GM18858 (cell line): Measurements from ENCODE around the gene PPP1R16B.

Experiments used
- ATAC-seq: cut with Tn5 transposase; IDR thresholded peaks from one replicate; pipeline ENCODE4 v1.9.1; 2021; ENCODE audit not compliant: unreplicated experiment

PPP1R16B gene

DNA sequence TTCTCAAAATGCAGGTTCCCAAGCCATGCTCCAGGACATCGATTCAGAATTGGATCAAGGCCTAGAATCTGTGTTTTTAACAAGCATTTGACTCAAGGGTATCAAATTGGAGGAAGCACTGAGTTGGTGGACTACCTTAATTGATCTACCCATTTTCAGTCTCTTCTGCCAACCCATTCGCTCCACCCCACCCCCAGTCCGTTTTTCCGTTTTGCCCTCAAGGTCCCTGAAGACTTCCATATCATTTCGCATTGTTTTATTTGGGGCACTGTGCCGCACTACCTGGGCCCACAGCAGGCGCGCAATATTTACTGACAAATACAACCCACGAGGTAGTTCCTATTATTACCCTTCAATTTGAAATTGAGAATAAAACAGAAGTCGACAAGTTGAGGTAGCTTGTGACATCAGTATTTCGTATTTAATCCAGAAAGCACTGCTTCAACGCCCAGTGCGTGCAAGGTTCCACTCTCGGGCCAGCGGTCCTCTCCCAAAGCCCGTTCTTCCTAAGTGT lies 156.1 kb downstream of the PPP1R16B start:
- no peak for ATAC-seq

- peak; percentile 79 for ATAC-seq
These were observed 156.8 kb downstream of the PPP1R16B start, which contains the start of gene DHX35 for GRCh38 chr20:38962044-38962927. DHX35 (plus strand) TSS chr20:38962344; CDS start chr20:38962368, 24 bp downstream.

DNA sequence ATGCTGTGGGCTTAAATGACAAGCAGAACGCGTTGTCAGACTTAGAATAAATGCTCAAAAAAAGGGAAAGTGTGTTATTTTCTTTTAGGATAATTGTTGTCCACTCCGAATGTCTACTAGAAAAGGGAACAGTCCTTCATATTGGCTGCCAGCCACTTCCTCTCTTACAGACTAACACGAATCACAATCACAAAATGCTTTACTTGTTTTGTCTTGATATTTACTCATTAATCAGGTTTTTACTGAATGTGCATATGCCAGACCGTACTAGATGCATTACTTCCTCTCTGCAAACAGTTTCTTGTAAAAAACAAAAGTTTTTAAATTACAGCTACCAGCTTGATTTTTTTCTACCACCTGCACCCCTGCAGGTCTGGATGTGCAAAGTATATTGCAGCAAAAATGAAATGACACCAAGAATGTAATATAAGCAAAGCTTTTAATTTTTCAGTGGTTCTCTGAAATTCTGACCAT lies 157.5 kb downstream of the PPP1R16B start:
- no peak for ATAC-seq

DNA sequence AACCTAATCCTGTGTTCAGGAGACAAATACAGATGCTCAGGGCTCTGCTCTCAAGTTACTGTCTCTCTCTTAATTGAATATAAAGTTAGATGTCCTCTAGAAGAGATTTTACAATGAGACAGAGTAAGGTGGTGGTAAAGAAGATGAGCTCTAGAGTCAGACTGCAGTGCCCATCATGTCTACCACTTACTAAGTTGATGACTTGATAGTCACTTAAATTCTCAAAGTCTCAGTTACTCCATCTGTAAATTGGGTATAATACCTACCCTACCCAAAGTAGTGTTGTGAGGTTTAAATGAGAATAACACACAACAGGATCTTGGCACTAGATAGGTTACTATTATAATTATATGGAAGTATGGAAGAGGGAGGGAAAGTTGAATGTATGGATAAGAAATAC lies 158.2 kb downstream of the PPP1R16B start:
- ATAC-seq, result no peak

DNA sequence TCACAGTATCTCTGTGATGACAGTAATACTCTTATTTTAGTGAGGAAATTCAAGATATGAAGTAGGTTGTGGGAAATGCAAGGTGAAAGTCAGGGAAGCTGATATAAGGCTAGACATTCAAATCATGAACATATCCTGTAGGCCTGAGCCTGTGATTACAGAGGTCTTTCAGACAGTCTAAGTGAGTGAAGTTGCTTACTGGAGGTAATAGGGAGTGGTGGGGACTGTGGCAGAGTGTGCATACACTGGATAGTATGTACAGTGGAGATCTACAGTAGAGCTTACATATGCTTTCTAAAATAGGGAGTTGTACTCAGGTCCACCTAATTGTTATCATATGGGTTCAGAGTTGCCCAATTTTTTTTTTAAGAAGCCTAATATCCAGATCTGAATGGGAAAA lies 159.8 kb downstream of the PPP1R16B start:
- ATAC-seq, result no peak

- no peak for ATAC-seq
These were observed 162.6 kb downstream of the PPP1R16B start for GRCh38 chr20:38968090-38968489.

- ATAC-seq, result no peak
These were observed 164.2 kb downstream of the PPP1R16B start for GRCh38 chr20:38969708-38970107.

DNA sequence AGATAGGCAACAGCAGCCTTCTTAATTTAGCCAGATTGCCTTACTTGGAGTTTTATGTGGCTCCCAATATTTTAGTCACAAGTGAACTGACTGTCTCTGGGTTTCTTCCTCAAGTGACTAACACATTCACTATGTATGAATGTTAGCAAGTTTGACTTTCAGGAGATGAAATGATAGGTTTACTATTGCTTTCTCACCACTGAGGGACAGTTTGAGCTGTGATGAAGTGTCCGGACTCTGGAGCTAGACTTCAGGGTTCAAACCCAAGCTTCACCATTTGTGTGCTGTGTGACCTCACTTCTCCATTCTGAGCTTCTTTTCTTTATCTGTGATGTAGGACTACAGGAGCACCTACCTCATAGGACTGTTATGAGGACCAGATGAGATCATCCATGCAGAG lies 164.8 kb downstream of the PPP1R16B start:
- no peak for ATAC-seq
